SKM-1 (cell line): Measurements from ENCODE around the gene LAMTOR4.
A peak's percentile ranks its signal among the peaks of the same experiment; 100 is the strongest.
"Not testable (repeated sequence)": the region's sequence is repeated elsewhere in the genome, so short reads cannot be mapped to it uniquely, and the experiment has no call there.

Source experiments
- DNase-seq: peaks from one replicate; lab custom pipeline; 2025; ENCODE audit not compliant: unreplicated experiment; lab: John Stamatoyannopoulos, UW

The LAMTOR4 gene

DNA sequence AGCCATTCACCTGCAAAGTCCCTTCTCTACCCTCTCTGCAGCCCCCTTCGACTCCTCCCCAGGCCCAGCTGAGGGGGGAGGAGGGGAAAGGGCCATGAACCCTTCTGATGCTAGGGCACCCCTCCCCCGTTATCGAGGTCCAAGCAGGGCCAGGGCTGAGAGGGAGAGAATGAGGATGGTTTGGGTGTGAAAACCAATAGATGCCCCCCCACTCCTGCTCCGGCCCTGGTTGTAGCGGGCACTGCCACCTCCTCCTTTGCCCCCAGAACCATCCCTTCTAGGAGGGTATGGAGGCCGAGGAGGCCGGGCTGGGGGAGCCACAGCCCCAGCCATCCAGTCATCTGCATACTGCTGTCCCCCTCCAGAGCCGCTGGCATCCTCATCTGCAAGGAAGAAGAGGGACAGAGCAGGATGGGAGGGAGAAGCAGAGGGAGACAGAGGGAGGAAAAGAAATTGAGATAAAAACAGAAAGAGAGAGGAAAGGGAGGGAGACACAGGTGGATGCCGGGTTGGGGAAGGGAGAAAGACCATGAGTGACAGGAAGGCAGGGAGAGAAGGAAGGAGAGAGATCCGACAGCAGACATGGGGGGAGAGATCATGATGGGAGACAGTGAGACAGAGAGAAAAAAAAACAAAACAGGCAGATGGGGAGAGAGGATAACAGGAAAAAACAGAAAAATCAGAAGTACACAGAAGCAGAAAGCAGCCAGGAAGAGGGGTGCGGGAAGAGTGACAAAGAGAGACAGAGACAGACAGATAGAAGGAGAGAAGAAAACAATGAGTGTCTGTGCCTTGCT, 21.6 kb downstream of the LAMTOR4 start:
- no peak for DNase-seq

DNA sequence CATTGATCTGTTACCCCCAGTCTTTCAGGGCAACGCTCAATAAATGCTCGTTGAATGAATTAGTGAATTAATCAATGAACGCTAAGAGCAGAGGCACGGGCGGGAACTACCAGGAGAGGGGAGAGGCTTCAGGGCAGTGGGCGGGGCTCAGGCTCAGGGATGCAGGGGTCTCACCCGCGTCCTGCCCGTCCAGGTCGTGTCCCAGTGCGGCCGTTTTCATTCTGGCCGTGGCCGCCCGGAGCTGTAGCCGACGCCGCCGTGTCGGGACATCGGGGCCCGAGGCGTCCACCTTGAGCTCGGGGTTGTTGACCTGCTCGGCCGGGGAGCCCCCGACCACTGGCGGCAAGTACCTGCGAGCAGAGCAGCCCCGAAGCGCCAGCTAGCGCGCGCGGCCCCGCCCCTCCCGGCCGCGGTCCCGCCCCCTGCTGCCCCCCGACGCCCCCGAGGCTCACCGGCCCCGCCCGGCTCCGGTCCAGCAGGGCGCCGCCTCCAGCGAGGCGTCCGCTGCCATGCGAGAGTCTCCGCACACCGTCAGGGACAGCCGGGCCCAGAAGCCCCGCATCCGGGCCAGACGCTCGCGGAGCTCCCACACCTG, 22.5 kb downstream of the LAMTOR4 start:
- no peak for DNase-seq

DNA sequence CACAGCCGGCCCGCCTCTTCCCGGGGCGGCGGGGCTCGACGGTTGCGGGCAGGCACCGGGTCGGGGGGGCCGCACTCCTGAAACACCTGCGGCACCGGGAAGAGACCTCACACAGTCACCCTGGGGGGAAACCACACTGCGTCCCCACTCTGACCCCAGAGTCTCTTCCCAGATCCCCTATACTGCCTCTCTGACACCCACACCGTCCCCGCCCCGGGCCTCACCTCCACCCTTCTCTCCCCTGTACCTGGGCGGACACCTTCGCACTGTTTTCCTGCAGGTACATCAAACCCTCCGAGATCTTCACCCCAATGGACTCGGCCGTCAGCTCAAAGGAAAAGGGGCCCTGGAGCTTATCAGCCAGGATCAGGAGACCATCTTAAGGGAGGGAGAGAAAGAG, 23.1 kb downstream of the LAMTOR4 start:
- DNase-seq, result no peak

DNA sequence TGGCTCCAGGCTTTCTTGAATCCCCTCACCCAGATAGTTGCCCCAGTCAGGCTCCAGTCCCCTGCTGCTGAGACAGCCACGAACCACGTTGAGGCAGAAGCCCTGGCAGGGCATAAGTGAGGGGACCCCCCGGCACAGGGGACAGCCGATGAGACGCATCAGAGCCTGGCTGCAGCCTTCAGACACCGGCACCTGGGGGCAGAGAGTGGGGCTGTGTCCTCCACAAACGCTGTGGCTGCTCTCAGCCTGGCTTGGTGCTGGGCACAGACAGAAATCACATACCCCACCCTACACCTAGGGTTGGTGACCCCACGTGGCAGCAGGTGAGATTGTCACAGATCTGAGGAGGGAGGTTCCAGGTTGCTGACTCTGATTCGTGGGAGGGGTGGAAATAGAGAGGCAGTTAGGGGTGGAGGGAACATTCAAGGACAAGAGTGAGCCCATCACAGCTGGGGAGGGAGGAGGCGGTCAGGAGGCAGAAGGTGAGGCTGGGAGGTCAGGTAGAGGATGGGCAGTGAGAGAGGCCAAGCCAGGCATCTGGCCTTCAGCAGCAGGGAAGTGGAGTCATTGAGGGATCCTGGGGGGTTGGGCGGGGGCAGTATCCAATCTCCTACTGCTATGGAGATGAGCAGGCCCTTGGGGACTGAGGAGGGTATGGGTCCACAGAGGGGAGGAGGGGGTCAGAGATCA, 25.2 kb downstream of the LAMTOR4 start:
- DNase-seq, result no peak

DNA sequence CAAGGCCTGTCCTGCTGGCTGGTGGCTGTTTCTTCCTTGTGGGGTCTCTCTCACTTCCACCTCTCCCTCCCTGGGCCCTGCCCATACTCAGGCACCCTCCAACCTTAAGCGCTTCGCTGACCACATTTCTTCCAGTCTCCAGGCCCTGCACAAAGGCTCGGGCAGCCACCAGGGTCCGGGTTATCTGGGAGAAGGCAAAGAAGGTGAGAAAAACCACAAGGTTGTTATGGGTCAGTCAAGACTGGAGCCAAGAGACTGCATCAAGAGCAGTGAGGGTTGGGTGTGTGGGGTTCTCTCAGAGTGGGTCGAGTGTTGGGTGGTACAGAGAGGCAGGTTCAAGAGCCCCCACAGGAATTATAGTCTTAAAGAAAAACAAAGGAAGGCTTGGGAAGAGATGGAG, 25.9 kb downstream of the LAMTOR4 start:
- no peak for DNase-seq

DNA sequence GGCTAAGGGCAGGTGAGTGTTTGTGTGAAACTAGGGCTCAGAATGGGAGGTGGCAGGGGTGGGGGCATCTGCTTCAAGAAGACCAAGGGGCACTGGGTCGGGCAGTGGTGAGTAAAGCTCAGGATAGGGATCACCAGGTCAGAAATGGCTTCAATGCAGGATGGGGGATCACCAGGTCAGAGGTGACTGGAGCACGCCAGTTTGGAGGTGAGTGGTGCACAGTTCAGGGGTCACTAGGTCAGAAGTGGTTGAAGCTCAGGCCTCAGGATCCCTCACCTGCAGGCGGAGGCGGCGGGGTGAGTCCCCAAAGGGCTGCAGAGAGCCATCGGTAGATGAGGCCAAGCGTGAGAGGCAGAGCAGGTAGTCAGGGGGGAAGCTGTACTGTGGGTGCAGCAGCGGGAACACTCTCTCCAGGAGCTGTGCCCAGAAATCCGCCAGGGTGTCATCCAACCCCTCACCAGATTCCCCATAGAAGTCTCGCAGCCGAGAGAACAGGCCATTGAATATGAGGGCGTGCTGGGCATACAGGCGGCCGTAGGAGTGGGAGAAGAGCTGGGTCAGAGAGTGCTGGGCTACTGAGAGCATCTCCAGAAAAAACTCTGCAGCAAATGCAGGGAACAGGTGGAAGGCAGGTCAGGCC, 26.7 kb downstream of the LAMTOR4 start:
- DNase-seq, result no peak

DNA sequence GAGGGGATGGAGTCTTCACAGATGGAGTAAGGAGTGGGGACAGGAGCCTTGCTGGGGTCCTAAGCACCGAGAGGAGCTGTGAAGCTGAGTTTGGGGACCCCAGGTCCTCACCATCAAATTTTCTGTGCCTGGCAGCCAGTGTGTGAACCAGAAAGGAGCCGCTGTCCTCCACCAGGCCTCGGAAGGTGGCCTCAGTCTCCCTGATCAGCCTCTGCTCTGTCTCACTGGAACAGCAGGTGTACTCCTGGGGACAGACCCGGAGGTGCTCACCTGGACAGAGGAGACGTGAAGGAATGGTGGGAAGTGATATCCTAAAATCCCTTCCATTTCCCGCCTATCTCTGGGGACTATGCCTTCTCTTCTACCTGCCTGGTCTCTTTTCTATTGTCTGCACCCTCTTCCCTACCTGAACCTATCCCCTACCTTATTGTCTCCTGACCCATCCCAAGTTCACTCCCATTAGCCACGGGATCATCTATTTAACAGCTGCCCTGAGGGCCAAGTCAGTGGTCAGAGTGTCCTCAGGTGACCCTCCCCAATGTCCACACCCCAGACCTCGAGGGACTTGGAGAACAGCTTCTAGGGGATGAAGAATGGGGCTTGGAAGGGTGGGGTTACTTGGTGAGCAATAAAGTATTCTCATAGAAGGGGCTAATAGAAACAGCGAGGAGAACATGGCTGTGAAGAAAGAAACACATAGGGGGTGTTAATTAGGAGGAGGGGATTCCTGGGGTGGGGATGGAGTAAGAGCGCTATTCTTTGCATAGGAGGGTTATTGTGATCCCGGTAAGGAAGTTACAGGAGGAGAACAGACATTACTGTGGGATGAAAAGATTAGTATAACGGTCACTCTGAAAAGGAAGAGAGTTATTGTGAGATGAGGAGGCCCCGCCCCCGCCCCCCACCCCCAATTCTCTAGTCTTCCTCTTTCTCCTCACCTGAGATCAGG, 27.7 kb downstream of the LAMTOR4 start:
- no peak for DNase-seq

DNA sequence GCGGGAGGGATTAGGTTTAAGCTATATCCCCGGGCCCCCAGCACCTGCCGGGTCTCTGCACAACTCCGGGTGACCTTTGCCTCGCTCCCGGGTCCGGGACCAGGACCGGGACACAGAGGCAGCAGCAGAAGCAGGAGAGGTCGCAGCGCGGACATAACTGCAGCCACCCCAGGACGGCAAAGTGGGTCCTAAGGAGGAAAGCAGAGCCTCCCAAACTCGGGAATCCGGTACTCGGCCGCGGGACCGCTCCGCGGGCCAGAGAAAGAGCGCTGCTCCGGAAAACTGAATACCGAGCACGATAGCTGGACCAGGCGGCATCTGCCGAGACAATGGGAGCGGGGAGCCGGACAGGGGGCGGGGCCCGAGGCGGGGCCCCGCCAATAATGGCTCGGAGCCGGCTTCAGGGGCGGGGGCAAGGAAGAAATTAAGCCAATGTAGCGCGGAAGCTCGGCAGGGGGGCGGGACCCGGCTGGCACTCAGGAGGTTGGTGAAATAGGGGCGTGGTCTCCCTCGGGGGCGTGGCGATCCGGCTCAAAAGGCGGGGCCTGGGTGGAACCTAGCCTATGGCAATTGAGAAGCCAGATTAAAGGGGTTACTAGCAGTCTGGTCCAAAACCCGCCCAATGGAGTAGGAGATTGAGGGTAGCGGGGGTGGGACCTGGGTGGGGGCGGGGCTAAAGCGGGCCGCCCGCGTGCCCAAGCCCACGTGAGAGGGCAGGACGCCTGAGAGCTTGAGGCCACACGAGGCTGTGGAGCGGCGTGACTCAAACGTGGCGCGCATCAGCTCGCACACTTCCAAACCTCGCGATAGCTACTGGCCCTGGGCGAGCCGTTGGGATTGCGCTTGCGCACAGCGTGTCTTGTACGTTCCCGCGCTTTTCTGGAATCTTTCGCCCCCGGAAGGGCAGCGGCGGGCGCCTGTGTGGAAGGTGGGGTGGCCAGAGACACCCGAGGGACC, 28.6 kb downstream of the LAMTOR4 start, which contains the start of the genes GPC2 and STAG3:
GPC2 (minus strand) TSS at position 337 of the 957 bp plus-strand sequence; CDS start at position 155, 182 bp downstream.
STAG3 (plus strand) TSS at position 874 of the 957 bp plus-strand sequence. CDS start 2,639 bp downstream, outside the sequence.
- DNase-seq, result peak; percentile 96

DNA sequence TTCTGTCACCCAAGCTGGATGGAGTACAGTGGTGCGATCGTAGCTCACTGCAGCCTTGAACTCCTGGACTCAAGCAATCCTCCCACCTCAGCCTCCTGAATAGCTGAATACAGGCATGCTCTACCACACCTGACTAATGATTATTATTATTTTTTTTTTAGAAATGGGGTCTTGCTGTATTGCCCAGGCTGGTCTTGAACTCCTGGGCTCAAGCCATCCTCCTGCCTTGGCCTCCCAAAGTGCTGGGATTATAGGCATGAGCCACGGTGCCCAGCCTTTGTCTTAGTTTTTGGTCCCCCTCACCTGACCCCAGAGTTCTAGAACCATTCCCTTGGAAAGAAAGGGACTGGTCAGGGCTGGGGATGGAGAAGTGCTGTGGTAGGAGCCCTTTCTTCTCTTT, 31.4 kb downstream of the LAMTOR4 start:
- DNase-seq, result not testable (repeated sequence)

DNA sequence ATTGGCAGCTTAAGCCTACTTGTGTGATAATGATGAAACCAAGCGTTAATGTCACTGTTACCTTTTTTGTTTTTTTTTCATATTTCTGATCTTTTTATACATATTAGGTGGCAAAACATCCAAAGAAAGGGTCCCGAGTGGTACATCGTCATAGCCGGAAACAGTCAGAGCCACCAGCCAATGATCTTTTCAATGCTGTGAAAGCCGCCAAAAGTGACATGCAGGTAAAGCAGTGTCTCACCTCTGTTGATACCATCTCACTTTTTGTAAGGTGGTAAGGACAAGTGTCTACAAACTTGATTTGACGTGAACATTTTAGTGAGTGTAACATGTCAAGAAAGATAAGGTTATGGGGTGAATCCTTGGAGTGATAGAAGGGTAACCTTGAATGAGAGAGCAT, 33.9 kb downstream of the LAMTOR4 start:
- DNase-seq, result not testable (repeated sequence)

DNA sequence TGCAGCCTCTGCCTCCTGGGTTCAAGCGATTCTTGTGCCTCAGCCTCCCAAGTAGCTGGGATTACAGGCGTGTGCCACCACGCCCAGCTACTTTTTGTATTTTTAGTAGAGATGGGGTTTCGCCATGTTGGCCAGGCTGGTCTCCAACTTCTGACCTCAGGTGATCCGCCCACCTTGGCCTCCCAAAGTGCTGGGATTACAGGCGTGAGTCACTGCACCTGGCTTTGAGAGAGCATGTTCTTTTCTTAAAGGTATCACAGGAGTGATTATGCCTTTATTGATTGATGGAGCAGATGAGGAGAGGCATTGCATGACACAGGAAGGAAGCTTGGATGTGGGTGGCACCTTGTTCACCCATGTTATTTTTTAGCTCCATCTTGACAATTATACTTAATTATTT, 34.4 kb downstream of the LAMTOR4 start:
- not testable (repeated sequence) for DNase-seq

DNA sequence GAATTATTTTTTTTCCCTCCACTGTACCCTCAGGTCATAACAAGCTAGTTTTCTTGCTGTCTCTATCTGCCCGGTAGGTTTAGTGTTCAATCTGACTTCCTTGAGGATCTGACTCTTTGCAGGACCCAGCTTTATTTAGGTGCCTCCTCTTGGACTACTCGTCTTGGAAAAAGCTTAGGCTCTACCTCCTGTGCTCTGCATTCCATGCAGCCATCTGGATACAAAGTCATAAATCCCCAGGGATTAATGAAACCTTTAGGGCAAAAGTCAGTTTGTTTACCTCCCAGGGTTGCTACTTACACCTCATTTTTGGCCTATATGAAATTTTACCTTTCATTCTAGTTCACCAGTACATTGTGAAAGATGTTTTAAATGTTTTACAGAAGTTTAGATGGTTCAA, 37.0 kb downstream of the LAMTOR4 start:
- no peak for DNase-seq

DNA sequence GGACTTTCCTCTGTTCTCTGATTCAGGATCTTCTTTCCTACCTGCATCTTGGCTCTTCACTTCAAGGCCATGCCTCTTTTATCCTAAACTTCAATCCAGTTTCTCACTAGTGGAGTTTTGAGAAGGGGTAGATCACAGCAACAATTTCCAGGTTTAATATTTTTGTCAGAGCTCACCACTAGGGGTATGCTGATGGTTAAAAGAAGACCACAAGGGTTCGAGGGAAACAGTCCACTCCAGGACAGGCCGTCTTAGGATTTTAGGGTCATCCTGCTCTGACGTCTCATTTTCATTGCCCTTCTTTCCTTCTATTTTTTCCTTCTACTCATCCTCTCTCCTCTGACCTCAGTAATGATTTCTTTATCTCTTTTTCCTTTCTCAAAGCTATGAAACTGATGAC, 40.3 kb downstream of the LAMTOR4 start:
- no peak for DNase-seq

DNA sequence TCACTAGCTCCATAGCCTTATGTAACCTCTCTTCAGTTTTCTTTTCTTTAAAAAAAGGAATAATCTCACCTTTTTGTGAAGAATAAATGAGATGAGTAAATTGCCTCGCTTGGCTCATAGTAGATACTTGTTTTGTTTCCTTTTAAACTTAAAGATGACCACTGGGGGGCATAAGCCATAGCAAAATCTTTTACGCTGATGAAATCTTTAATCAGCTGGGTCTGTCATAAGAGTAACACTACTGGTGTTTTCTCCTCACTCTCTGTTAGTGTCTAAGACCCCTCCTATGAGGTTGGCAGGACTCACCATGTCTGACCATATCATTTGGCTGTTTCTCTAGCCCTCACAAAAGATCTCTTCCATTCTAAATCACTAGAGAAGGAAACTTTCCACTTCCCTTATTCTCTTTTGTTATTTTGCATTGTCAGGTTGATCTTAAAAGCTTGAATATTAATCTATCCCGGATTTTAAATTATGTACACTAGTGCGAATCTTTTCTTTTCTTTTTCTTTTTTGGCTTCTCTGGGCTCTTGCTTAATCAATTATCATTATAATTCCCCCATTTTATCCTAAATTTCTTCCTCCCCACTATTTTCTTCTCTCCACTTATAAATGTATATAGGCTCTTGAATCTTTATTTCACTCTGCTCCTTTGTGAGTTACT, 41.5 kb downstream of the LAMTOR4 start:
- DNase-seq, result no peak

DNA sequence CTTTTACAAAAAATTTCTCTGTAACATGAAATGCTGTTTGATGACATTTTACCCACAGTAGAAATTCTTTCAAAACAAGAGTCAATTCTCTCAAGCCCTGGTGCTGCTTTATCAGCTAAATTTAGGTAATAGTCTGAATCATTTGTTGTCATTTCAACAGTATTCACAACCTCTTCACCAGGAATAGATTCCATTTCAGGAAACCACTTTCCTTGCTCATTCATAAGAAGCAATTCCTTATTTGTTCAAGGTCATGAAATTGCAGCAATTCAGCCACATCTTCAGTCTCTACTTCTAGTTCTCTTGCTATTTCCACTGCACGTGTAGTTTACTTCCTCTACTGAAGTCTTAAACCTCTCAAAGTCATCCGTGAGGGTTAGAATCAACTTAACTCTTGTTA, 43.1 kb downstream of the LAMTOR4 start:
- DNase-seq, result peak; percentile 36

DNA sequence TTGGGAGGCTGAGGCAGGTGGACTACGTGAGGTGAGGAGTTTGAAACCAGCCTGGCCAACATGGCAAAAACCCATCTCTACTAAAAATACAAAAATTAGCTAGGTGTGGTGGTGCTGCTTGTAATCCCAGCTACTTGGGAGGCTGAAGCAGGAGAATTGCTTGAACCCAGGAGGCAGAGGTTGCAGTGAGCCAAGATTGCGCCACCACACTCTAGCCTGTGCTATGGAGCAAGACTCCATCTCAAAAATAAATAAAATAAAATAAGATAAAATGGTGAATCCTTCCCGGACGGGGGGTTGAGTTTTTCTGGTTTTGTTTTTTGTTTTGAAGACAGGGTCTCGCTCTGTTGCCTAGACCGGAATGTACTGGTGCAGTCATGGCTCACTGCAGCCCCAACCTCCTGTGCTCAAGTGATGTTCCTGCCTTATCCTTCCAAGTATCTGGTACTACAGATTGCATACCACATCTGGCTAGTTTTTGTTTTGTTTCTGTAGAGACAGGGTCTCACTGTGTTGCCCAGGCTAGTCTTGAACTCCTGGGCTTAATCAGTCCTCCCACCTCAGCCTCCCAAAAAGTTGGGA, 43.7 kb downstream of the LAMTOR4 start:
- not testable (repeated sequence) for DNase-seq

DNA sequence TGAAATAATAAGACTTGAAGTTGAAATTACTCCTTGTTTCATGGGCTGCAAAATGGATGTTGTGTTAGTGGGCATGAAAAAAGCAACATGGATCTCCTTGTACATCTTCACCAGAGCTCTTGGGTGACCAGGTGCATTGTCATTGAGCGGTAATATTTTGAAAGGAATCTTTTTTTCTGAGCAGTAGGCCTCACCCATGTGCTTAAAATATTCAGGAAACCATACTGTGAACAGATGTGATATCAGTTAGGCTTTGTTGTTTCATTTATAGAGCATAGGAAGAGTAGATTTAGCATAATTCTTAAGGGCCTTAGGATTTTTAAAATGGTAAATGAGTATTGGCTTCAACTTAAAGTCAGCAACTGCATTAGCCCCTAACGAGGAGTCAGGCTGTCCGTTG, 44.3 kb downstream of the LAMTOR4 start:
- no peak for DNase-seq

DNA sequence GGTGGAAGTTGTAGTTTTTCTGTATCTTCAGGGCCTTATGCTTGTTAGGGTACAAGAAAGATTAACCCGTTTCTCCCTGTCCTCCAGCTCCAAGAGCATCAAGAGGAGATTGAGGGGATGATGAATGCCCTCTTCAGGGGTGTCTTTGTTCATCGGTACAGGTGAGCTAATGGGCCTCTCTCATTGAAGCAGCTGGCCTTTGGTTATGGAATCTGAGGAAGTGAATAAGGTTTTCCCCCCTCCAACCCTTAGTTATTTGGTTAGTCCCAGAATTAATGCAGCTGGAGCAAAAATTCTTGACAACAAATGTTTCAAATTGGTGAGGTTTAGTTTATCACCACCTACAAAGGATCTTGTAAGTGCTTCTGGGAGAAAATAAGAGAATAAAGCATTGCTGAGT, 46.5 kb downstream of the LAMTOR4 start:
- no peak for DNase-seq
